HepG2 (cell line): Measurements from ENCODE around the gene CDK15. TPM values are rescaled to one million over a fixed set of nuclear protein-coding genes. Genes with fewer than 3 reads are reported as not detected.

Experiments
- ATAC-seq: fragments of 200-7000 bp; cut with Tn5 transposase; 3 replicates; pipeline ENCODE4 v1.9.1; 2020; ENCODE audit warnings: mild to moderate bottlenecking, moderate library complexity
- BruUV-seq: library from RNA; stranded (reverse); fragments of 400-500 nt; replicated peaks from 2 replicates; lab custom pipeline; 2021; lab: Mats Ljungman, UMichigan
- CTCF ChIA-PET: fragments of 300-600 bp; formaldehyde crosslinking; extraction: SDS; loops from one replicate; lab custom pipeline; 2021; ENCODE audit warnings: low total read pairs, inconsistent platforms, low intra/inter-chr PET ratio; lab: Yijun Ruan, JAX
- POLR2A ChIA-PET: fragments of 350-600 bp; sonication (Branson Sonifier 250); formaldehyde crosslinking; loops from one replicate; lab custom pipeline; 2020; ENCODE audit warnings: antibody characterized with exemption, inconsistent platforms; lab: Yijun Ruan, JAX
- DNase-seq: peaks from one replicate; pipeline ENCODE4 v3.0.0-alpha.2; 2015; ENCODE audit warnings: low spot score
- FAIRE-seq: peaks from 3 replicates; lab custom pipeline; 2011; peaks lifted over from hg19 to GRCh38; lab: Jason Lieb, UNC
- H2AFZ ChIP-seq: one replicate; pipeline ENCODE4 v1.6.1; 2011; ENCODE audit warnings: low read length, inconsistent platforms
- H3K27ac ChIP-seq: fragments of 300-600 bp; 3 replicates; pipeline ENCODE4 v1.8.0; 2011; ENCODE audit warnings: mixed run types, mild to moderate bottlenecking, mixed read lengths, low read length, inconsistent platforms; ENCODE audit not compliant: insufficient read depth; ENCODE audit errors: extremely low read length
- H3K27me3 ChIP-seq, 2 experiments: fragments of 200-600 bp in 1 of 2; 2 replicates in 1 of 2; 3 replicates in 1 of 2; pipeline versions ENCODE4 v1.6.0 to v1.8.0; 2011; ENCODE audit warnings: low read length in 2 of 2, mild to moderate bottlenecking in 2 of 2, moderate library complexity in 2 of 2, inconsistent platforms in 1 of 2; ENCODE audit not compliant: insufficient read depth in 2 of 2, control insufficient read depth in 1 of 2
- H3K36me3 ChIP-seq, 2 experiments: fragments of 200-600 bp in 1 of 2; replicated peaks in 1 of 2; 2 replicates in 1 of 2; 3 replicates in 1 of 2; pipeline versions ENCODE4 v1.5.1 to v1.8.0; 2011; ENCODE audit warnings: low read length in 2 of 2, inconsistent platforms in 1 of 2; ENCODE audit not compliant: insufficient read depth in 2 of 2, control insufficient read depth in 1 of 2
- H3K4me1 ChIP-seq: 2 replicates; pipeline ENCODE4 v1.5.1; 2012; ENCODE audit warnings: low read length, inconsistent platforms; ENCODE audit not compliant: insufficient read depth
- H3K4me2 ChIP-seq: 2 replicates; pipeline ENCODE4 v1.6.0; 2011; ENCODE audit warnings: low read depth, low read length, inconsistent platforms
- H3K4me3 ChIP-seq, 3 experiments: fragments of 200-600 bp in 1 of 3; sonication (generic), shearing (Covaris generic) in 1 of 3; replicated peaks in 1 of 3; 2 replicates each; pipeline ENCODE4 v1.5.1; 2011 to 2016; ENCODE audit warnings: low read length in 3 of 3, inconsistent platforms in 2 of 3, low read depth in 2 of 3, mild to moderate bottlenecking in 2 of 3, control low read depth in 1 of 3, mixed read lengths in 1 of 3; ENCODE audit not compliant: insufficient read depth in 1 of 3
- H3K79me2 ChIP-seq: one replicate; pipeline ENCODE4 v1.6.1; 2011; ENCODE audit warnings: low read length, inconsistent platforms; ENCODE audit not compliant: insufficient read depth
- H3K9ac ChIP-seq: 2 replicates; pipeline ENCODE4 v1.6.0; 2011; ENCODE audit warnings: mild to moderate bottlenecking, low read depth, low read length, inconsistent platforms; ENCODE audit not compliant: insufficient read depth
- H3K9me3 ChIP-seq: 2 replicates; pipeline ENCODE4 v1.5.1; 2012; ENCODE audit warnings: mild to moderate bottlenecking, low read length
- H4K20me1 ChIP-seq: 2 replicates; pipeline ENCODE4 v1.6.0; 2011; ENCODE audit warnings: inconsistent platforms, mild to moderate bottlenecking, low read length, moderate library complexity; ENCODE audit not compliant: insufficient read depth
- FOXM1 ChIP-seq: sonication (generic); formaldehyde crosslinking; IDR thresholded peaks from 2 replicates; pipeline ENCODE4 v1.5.0; 2020; ENCODE audit warnings: missing genetic modification reagents
- FOXO1 ChIP-seq: sonication (generic); formaldehyde crosslinking; IDR thresholded peaks from 2 replicates; pipeline ENCODE4 v1.4.0; 2020; ENCODE audit warnings: missing genetic modification reagents
- MAFK ChIP-seq, 2 experiments: IDR thresholded peaks in 1 of 2; conservative IDR thresholded peaks in 1 of 2; 2 replicates each; pipeline ENCODE4 v1.6.1; 2011; ENCODE audit warnings: improper control_type of control experiment in 2 of 2, low read length in 2 of 2
- ZFYVE20 ChIP-seq: sonication (generic); formaldehyde crosslinking; IDR thresholded peaks from 2 replicates; pipeline ENCODE4 v1.8.0; 2023; ENCODE audit warnings: low read depth, mild to moderate bottlenecking, moderate library complexity, missing genetic modification reagents, borderline replicate concordance
- ZNF160 ChIP-seq: sonication (generic); formaldehyde crosslinking; IDR thresholded peaks from 2 replicates; pipeline ENCODE4 v1.8.0; 2022; ENCODE audit warnings: mild to moderate bottlenecking, inconsistent platforms, missing genetic modification reagents
- ZNF333 ChIP-seq: sonication (generic); formaldehyde crosslinking; IDR thresholded peaks from 2 replicates; pipeline ENCODE4 v1.4.0; 2020; ENCODE audit warnings: mild to moderate bottlenecking, missing genetic modification reagents, borderline replicate concordance
- ZNF569 ChIP-seq: sonication (generic); formaldehyde crosslinking; IDR thresholded peaks from 2 replicates; pipeline ENCODE4 v1.5.0; 2020; ENCODE audit warnings: mild to moderate bottlenecking, missing genetic modification reagents, moderate library complexity, borderline replicate concordance
- WGBS: methylation state at CpG from one replicate; pipeline ENCODE4 v1.1.6; 2017; ENCODE audit warnings: low lambda C conversion rate; 5-methylcytosine and 5-hydroxymethylcytosine counted together
- in situ Hi-C: cut with HindIII; loops from 2 replicates; pipeline ENCODE4 v1.10.0; 2017; ENCODE audit warnings: low pct_unique_long_range_greater_than_20kb; ENCODE audit not compliant: extremely low pct_ligation_motif_present
- intact Hi-C: fragments of 100-400 bp; cut with micrococcal nuclease; formaldehyde crosslinking; loops from one replicate; pipeline ENCODE4 v1.10.0; 2022; ENCODE audit not compliant: unreplicated experiment
- polyA plus RNA-seq, 8 experiments: library from polyadenylated mRNA; depleted of rRNA in 3 of 8; stranded (reverse) in 7 of 8; unstranded in 1 of 8; fragments of >200 nt; fragmentation: Illumina TruSeq in 4 of 8; extraction: Trizol in 4 of 8; gene quantifications; 2 replicates each; pipeline versions ENCODE4 v1.2.1 to v1.2.3, GENCODE V29; 2011 to 2016; ENCODE audit warnings: low read depth in 4 of 8, missing spikeins in 1 of 8, mixed read lengths in 1 of 8; ENCODE audit not compliant: insufficient read depth in 1 of 8
- total RNA-seq, 5 experiments: library from RNA; depleted of rRNA; stranded (reverse); fragments of >200 nt; fragmentation: Illumina TruSeq; extraction: Trizol; gene quantifications; 2 replicates each; pipeline ENCODE4 v1.2.3, GENCODE V29; 2016; ENCODE audit warnings: low read depth in 1 of 5
- TF ChIP-seq, protein P1 (sequence below): IDR thresholded peaks from 2 replicates; pipeline ENCODE4 v1.6.1; 2016; ENCODE audit warnings: mild to moderate bottlenecking, missing biosample characterization, missing genetic modification reagents
- TF ChIP-seq, protein P2 (sequence below), 2 experiments: sonication (generic) in 1 of 2; formaldehyde crosslinking in 1 of 2; IDR thresholded peaks; 2 replicates each; pipeline versions ENCODE4 v1.4.0 to v1.6.1; 2018 to 2020; ENCODE audit warnings: missing genetic modification reagents in 2 of 2, borderline replicate concordance in 1 of 2, low read depth in 1 of 2, mild to moderate bottlenecking in 1 of 2, missing biosample characterization in 1 of 2

CDK15 gene
- total and polyA plus RNA-seq, 2 of the 13 experiments (the other 11 are each of a cell fraction or from before 2014, with no cell fraction given) = not detected

DNA sequence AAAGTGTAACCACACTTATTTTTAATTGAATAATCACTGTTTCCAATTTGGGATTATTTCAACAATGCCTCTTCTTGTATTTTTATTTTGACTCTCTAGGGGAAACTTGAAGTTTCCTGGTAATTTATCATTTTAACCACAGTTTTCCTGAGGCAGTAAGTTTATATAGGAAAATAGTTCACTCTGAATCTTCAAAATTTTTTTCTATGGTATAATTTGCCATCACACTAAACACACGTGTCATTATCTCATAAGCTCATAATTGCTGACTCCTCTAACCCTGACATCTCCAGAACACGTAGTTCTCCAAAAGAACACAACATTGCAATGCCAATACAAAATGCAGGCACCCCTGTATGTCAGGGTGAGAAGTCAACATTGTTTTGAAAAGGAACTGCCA is 125.1 kb downstream of the CDK15 start:
- peaks cover 5% of the 10 kb centered on the region for H3K4me1 ChIP-seq
- no TSS peak for BruUV-seq
- 0 out of 4 replicates have a peak, but pooled peaks of 1 of the 2 experiments have one; percentile 1 for TF ChIP-seq MAFK (conservative IDR thresholded peaks at IDR 0.05 in 1 of 2, IDR thresholded peaks at IDR 0.05 in 1 of 2; ENCODE audit: low read length in 2 of 2)
- no peak for TF ChIP-seq ZNF333 (CRISPR knock-in tag)
- no peak for TF ChIP-seq ZNF569 (CRISPR knock-in tag)
- TF ChIP-seq FOXO1 (CRISPR knock-in tag) = no peak
- TF ChIP-seq, protein P1, sequence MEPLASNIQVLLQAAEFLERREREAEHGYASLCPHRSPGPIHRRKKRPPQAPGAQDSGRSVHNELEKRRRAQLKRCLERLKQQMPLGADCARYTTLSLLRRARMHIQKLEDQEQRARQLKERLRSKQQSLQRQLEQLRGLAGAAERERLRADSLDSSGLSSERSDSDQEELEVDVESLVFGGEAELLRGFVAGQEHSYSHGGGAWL = no peak
- TF ChIP-seq ZNF160 (CRISPR knock-in tag) = no peak
- no peak for TF ChIP-seq ZFYVE20 (CRISPR knock-in tag)
- TF ChIP-seq, protein P2, sequence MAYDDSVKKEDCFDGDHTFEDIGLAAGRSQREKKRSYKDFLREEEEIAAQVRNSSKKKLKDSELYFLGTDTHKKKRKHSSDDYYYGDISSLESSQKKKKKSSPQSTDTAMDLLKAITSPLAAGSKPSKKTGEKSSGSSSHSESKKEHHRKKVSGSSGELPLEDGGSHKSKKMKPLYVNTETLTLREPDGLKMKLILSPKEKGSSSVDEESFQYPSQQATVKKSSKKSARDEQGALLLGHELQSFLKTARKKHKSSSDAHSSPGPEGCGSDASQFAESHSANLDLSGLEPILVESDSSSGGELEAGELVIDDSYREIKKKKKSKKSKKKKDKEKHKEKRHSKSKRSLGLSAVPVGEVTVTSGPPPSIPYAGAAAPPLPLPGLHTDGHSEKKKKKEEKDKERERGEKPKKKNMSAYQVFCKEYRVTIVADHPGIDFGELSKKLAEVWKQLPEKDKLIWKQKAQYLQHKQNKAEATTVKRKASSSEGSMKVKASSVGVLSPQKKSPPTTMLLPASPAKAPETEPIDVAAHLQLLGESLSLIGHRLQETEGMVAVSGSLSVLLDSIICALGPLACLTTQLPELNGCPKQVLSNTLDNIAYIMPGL (CRISPR knock-in tag; IDR thresholded peaks at IDR 0.05; ENCODE audit: borderline replicate concordance in 1 of 2, low read depth in 1 of 2) = no peak
- no peak for TF ChIP-seq FOXM1 (CRISPR knock-in tag)
- TF ChIP-seq, all 625 proteins: peak for 1
- ChIA-PET CTCF (no interaction called here), POLR2A (no interaction called here)
- H3K4me3 ChIP-seq = no peak overlapping the region
- H2AFZ ChIP-seq = no peak overlapping the region
- H3K27ac ChIP-seq = no peak overlapping the region
- H3K4me2 ChIP-seq = no peak overlapping the region
- FAIRE-seq = no peak
- in situ Hi-C loops = no loop called here
- H3K36me3 ChIP-seq = no peaks in the 10 kb centered on the region
- no peak overlapping the region for H3K9ac ChIP-seq
- 19% methylated on average over 2 of the region's 2 CpGs for WGBS
- H4K20me1 ChIP-seq = no peaks in the 10 kb centered on the region
- no peaks in the 10 kb centered on the region for H3K79me2 ChIP-seq
- intact Hi-C loops = no loop called here
- H3K27me3 ChIP-seq = no peaks in the 10 kb centered on the region; a peak in 1 of 5 replicates
- H3K9me3 ChIP-seq = peaks cover 8% of the 10 kb centered on the region; the same call in 1 of the 2 replicates
- DNase-seq = no peak
- ATAC-seq = no peak
